ENCODE measurements around the gene LTBP1.

The LTBP1 gene

GRCh38 chr2:33267043-33267442, 320.3 kb downstream of the LTBP1 start:
- no peak for DNase-seq (ENCODE audit: low read depth in 2 of 2)

GRCh38 chr2:33267756-33268155, 321.0 kb downstream of the LTBP1 start:
- no peak for DNase-seq (ENCODE audit: low read depth in 2 of 2)

- no peak for DNase-seq (ENCODE audit: low read depth in 2 of 2)
These were observed 321.6 kb downstream of the LTBP1 start for GRCh38 chr2:33268246-33268831.

- no peak for DNase-seq (ENCODE audit: low read depth in 2 of 2)
These were observed 325.2 kb downstream of the LTBP1 start for GRCh38 chr2:33272001-33272400.

GRCh38 chr2:33273479-33273878, 326.7 kb downstream of the LTBP1 start:
- DNase-seq (ENCODE audit: low read depth in 2 of 2): no peak

- DNase-seq (ENCODE audit: low read depth in 2 of 2): no peak
These were observed 327.8 kb downstream of the LTBP1 start for GRCh38 chr2:33274524-33274923.

DNA sequence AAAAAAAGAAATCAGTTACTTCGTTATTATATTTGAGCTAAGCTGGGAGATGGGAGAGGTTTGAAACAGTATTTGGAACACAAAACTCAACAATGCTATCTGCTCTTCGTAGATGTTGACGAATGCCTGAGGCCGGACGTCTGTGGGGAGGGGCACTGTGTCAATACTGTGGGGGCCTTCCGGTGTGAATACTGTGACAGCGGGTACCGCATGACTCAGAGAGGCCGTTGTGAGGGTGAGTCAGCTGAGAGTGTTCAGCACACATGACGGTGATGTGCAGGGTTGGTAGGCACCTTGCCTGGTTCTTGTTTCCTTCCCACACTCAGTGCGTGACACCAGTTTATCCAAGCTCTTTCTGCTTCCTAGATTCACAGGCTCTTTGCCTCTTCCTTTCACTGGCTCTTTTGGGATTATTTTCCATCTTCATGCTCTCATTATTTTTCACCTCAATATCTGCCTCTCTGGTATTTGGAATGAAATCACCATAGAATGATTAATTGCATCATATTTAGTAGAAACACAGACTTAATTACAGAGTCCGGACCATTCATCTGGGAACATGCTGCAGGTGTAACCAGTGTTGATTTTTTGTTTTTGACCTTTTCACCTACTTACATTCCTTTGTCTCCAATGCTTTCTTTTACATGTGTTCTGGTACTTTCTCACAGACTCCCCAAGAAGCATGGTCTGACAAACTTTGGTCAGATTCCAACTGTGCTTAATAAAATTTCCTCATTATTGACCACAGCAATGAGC, 329.1 kb downstream of the LTBP1 start:
- DNase-seq (ENCODE audit: low read depth in 2 of 2): peak; percentile 12 to 30

DNA sequence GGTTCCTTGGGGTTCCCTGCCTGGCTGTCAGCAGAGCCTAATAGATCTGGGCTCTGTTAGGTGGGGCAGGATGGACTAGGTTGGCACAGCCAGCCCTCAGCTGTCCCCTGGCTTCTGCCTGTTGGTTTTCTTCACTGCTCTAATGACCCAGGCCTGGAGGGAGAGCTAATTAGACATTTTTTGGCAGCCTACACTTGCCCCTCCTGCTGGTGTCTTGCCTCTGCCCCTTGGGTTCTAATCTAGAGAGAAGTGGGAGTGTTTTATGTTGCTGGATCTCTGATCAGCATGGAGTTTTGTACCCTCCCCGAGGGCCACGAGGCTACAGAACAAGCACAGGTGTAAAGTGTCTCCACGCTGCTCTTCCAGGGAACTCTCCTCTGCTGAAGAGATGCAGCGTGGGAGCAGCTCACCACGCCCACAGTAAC, 330.3 kb downstream of the LTBP1 start:
- DNase-seq (ENCODE audit: low read depth in 2 of 2): no peak

GRCh38 chr2:33278245-33278943, 331.6 kb downstream of the LTBP1 start:
- no peak for DNase-seq (ENCODE audit: low read depth in 2 of 2)

DNA sequence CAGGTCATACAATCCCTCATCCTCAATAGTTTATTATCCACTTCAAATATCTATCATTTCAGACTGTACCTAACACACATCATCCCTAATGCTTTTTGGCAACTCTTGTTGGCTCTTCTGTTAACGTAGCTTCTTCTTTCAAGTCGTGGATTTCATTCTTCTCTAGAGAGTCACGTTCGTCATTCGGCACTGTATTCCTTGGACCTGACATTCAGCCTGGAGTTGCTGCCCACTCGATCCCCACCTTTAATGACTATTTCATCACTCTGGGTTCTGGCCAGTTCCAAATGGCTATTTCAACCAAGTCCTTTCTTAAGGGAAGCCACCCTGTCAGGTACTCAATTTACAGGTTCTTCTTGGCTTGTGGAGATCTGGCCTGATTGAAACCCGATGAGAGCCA, 337.5 kb downstream of the LTBP1 start:
- no peak for DNase-seq (ENCODE audit: low read depth in 2 of 2)

GRCh38 chr2:33287507-33288005, 340.8 kb downstream of the LTBP1 start:
- DNase-seq (ENCODE audit: low read depth in 2 of 2): no peak

DNA sequence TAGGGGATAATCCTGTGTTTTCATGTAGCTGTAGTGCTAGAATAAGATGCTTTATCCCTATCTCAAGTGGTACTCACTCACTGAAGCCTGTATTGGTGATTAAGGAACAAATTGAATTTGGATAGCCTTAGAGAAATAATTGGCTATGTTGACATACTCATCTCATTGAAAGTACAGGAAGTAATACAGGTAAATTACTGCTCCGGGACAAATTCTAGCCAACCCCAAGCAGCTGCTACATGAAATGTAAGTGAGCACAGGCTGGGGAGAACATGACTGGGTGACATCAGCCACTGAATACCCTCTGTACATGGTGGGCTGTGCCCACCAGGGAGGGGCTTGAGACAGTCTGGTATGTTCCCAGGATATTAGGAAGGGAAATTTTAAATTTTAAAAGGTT, 341.3 kb downstream of the LTBP1 start:
- DNase-seq (ENCODE audit: low read depth in 2 of 2): no peak

GRCh38 chr2:33289961-33290360, 343.2 kb downstream of the LTBP1 start:
- DNase-seq (ENCODE audit: low read depth in 2 of 2): no peak

DNA sequence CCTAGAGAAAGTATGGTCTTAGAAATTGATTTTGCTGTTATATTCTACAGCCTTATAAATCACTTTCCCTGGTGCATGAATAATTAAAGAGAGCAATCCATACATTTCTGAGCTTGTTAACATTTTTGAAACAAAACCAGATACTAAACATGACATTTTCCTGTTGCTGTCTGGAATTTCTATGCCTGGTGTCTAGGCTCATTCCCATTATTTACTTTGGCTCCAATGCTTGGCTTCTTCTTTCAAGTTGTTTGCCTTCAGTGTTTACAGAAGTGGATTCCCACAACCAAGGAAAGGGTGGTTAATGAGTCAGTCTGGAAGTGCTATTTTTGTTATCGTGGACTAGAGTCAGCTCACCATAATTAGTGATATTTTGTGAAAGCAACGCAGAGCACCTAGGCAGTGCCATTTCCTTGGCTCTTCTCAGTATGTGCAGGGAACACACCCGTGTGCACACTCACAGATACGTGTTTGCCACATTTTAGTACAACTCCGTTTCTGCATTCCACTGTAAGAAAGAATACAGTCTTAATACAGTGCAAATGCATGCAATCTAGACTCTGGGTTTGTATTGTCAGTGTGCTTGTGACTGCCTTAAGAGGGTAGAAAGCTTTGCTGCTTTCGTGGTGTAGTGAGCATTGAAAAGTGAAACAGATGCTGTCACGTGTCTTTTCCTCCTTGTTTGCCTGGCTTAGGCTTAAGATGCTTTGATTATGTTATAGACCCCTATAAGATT, 344.7 kb downstream of the LTBP1 start:
- DNase-seq (ENCODE audit: low read depth in 2 of 2): no peak

GRCh38 chr2:33292063-33292462, 345.3 kb downstream of the LTBP1 start:
- DNase-seq (ENCODE audit: low read depth in 2 of 2): no peak

GRCh38 chr2:33292981-33293595, 346.3 kb downstream of the LTBP1 start:
- DNase-seq (ENCODE audit: low read depth in 2 of 2): no peak

DNA sequence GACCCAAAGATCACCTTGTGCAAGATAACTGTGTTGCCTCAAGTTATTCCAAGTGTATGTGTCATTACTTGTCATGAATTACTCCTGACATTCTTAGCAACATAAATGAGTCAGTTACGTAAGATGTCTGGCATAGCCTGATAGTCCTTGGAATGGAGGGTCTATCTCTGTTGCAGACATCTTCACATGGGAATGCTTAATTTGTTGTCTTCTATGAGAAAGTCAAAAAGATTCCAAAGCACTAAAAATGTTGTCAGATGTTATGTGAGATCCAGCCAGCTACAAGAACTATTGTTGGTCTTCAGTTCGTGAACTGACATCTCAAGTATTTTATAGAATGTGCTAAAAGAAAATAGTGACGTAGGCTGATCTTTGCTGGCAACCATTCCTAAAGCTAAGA, 351.5 kb downstream of the LTBP1 start:
- no peak for DNase-seq (ENCODE audit: low read depth in 2 of 2)

- DNase-seq (ENCODE audit: low read depth in 2 of 2): no peak
These were observed 354.6 kb downstream of the LTBP1 start for GRCh38 chr2:33301355-33301754.

GRCh38 chr2:33302348-33302747, 355.6 kb downstream of the LTBP1 start:
- no peak for DNase-seq (ENCODE audit: low read depth in 2 of 2)

- DNase-seq (ENCODE audit: low read depth in 2 of 2): no peak
These were observed 357.5 kb downstream of the LTBP1 start for GRCh38 chr2:33304032-33304864.

Data from stimulated activated CD8-positive, alpha-beta memory T cell treated with anti-CD3 and anti-CD28 coated beads, Interleukin-7, amount 100 ng/mL, for 4 hours (primary cell).